K562 (cell line): ENCODE measurements around the gene MAP2K6. TPM values are rescaled to one million over a fixed set of nuclear protein-coding genes. Genes with fewer than 3 reads are reported as not detected.

Source experiments
- ARID2 ChIP-seq: fragments of 450-650 bp; IDR thresholded peaks from 2 replicates; pipeline ENCODE4 v1.6.1; 2017; ENCODE audit warnings: antibody characterized with exemption, mild to moderate bottlenecking
- CEBPZ ChIP-seq: fragments of 150-350 bp; IDR thresholded peaks from 2 replicates; pipeline ENCODE4 v1.6.1; 2014; ENCODE audit warnings: low read depth, mild to moderate bottlenecking, low read length, borderline replicate concordance
- CREBBP ChIP-seq: IDR thresholded peaks from one replicate; pipeline ENCODE4 v1.6.1; 2012; ENCODE audit warnings: low read depth, mild to moderate bottlenecking, control low read depth, inconsistent platforms, low read length
- EGR1 ChIP-seq: fragments of 450-650 bp; conservative IDR thresholded peaks from 2 replicates; pipeline ENCODE4 v1.6.1; 2017; ENCODE audit warnings: mild to moderate bottlenecking
- EHMT2 ChIP-seq: fragments of 450-650 bp; IDR thresholded peaks from 2 replicates; pipeline ENCODE4 v1.6.1; 2018; ENCODE audit warnings: antibody characterized with exemption
- MLX ChIP-seq, 2 experiments: fragments of 450-650 bp in 1 of 2; sonication (generic) in 1 of 2; formaldehyde crosslinking; conservative IDR thresholded peaks; 2 replicates each; pipeline versions ENCODE4 v1.4.0 to v1.8.1; 2020 to 2022; ENCODE audit warnings: mild to moderate bottlenecking in 1 of 2, missing genetic modification reagents in 1 of 2
- NCOA4 ChIP-seq: fragments of 450-650 bp; IDR thresholded peaks from 2 replicates; pipeline ENCODE4 v1.6.1; 2018; ENCODE audit warnings: mild to moderate bottlenecking; ENCODE audit not compliant: partially characterized antibody
- PTBP1 ChIP-seq: fragments of 200-400 bp; formaldehyde crosslinking; IDR thresholded peaks from 2 replicates; pipeline ENCODE4 v1.6.1; 2017; ENCODE audit warnings: low read depth, low read length
- RFX7 ChIP-seq: fragments of 250-450 bp; sonication (Bioruptor Pico); IDR thresholded peaks from 2 replicates; pipeline ENCODE4 v1.5.1; 2021; ENCODE audit warnings: mild to moderate bottlenecking
- ZNF586 ChIP-seq: fragments of 450-650 bp; formaldehyde crosslinking; conservative IDR thresholded peaks from 2 replicates; pipeline ENCODE4 v1.4.0; 2020; ENCODE audit warnings: mild to moderate bottlenecking, moderate library complexity
- polyA plus RNA-seq, 8 experiments: library from polyadenylated mRNA; depleted of rRNA in 4 of 8; stranded (reverse) in 5 of 8; unstranded in 3 of 8; fragments of >200 nt; fragmentation: Nextera tagmentation in 2 of 8; fragmentation: Illumina TruSeq in 1 of 8; extraction: Ambion mirVana in 2 of 8; extraction: Trizol in 1 of 8; gene quantifications; 2 replicates each; pipeline versions ENCODE4 v1.2.1 to v1.2.3, GENCODE V29; 2011 to 2014; ENCODE audit warnings: inconsistent platforms in 1 of 8, missing spikeins in 1 of 8
- total RNA-seq, 7 experiments: library from RNA; depleted of rRNA in 6 of 7; stranded (reverse); fragments of >200 nt in 6 of 7; fragmentation: Illumina TruSeq in 2 of 7; extraction: Trizol in 2 of 7; gene quantifications; 2 replicates each; pipeline versions ENCODE4 v1.2.1 to v1.2.3, GENCODE V29; 2011 to 2021; ENCODE audit warnings: low replicate concordance in 1 of 7

MAP2K6 gene
- total and polyA plus RNA-seq, 9 of the 15 experiments (the other 6 are each of a cell fraction or from before 2014, with no cell fraction given) = 0.07 to 0.13 TPM; not detected in 7

- TF ChIP-seq MLX (CRISPR knock-in tag; conservative IDR thresholded peaks at IDR 0.05) (no peak), ZNF586 (CRISPR knock-in tag) (no peak), PTBP1 (no peak), NCOA4 (no peak), EHMT2 (no peak), CREBBP (no peak), RFX7 (CRISPR knock-in tag) (no peak), EGR1 (no peak), ARID2 (no peak), CEBPZ (no peak)
- TF ChIP-seq, all 486 proteins: peak for 0
Measured at GRCh38 chr17:69528035-69528434, 113.5 kb downstream of the MAP2K6 start (continued).
